Vagina (tissue), 2 donors: ENCODE results near the gene ZDHHC22. TPM values are rescaled to one million over a fixed set of nuclear protein-coding genes. Genes with fewer than 3 reads are reported as not detected.

Experiments
- DNase-seq, 2 donors: peaks; one replicate each; pipeline ENCODE4 v3.0.0-alpha.2; 2017; ENCODE audit errors: extremely low spot score in 2 of 2
- H3K27ac ChIP-seq: fragments of 200-600 bp; sonication (generic); one replicate; pipeline ENCODE4 v1.5.1; 2019
- H3K27me3 ChIP-seq: fragments of 200-600 bp; sonication (generic); one replicate; pipeline ENCODE4 v1.5.1; 2019
- H3K36me3 ChIP-seq, 2 donors: fragments of 200-600 bp; sonication (generic); one replicate each; pipeline ENCODE4 v1.5.1; 2017 to 2019
- H3K4me1 ChIP-seq: fragments of 200-600 bp; sonication (generic); one replicate; pipeline ENCODE4 v1.5.1; 2019
- H3K4me3 ChIP-seq, 2 donors: fragments of 200-600 bp; sonication (generic); 1 replicate in 1 of 2; 2 replicates in 1 of 2; pipeline ENCODE4 v1.5.1; 2016 to 2019
- H3K9me3 ChIP-seq: fragments of 200-600 bp; sonication (generic); one replicate; pipeline ENCODE4 v1.5.1; 2019
- CTCF ChIP-seq, 3 experiments: fragments of 450-650 bp in 2 of 3; fragments of 200-600 bp in 1 of 3; sonication (generic) in 1 of 3; IDR thresholded peaks; one replicate each; pipeline ENCODE4 v1.5.1; 2017 to 2019; ENCODE audit warnings: antibody characterized with exemption in 3 of 3, mild to moderate bottlenecking in 2 of 3, moderate library complexity in 2 of 3
- POLR2A ChIP-seq, 2 donors: fragments of 450-650 bp; IDR thresholded peaks; one replicate each; pipeline ENCODE4 v1.6.1; 2017; ENCODE audit warnings: antibody characterized with exemption in 2 of 2, mild to moderate bottlenecking in 2 of 2, moderate library complexity in 2 of 2
- POLR2AphosphoS5 ChIP-seq, 2 donors: sonication (generic); formaldehyde crosslinking; IDR thresholded peaks; one replicate each; pipeline ENCODE4 v1.9.0; 2017; ENCODE audit warnings: antibody characterized with exemption in 2 of 2, mild to moderate bottlenecking in 2 of 2, low read depth in 1 of 2; ENCODE audit not compliant: insufficient read depth in 1 of 2
- intact Hi-C: fragments of 100-400 bp; cut with DNase I; formaldehyde crosslinking; loops from one replicate; pipeline ENCODE4 v1.15.1; 2023
- total RNA-seq: library from RNA; depleted of rRNA; stranded (reverse); fragments of >200 nt; gene quantifications from one replicate; pipeline ENCODE4 v1.2.3, GENCODE V29; 2016

The ZDHHC22 gene
- total RNA-seq, 1 donor from 2014 or later, result not detected

- no peak for TF ChIP-seq CTCF (IDR thresholded peaks at IDR 0.05)
- no peak for TF ChIP-seq POLR2AphosphoS5 (IDR thresholded peaks at IDR 0.05; ENCODE audit: insufficient read depth in 1 of 2, low read depth in 1 of 2)
- H3K27me3 ChIP-seq, result no peaks in the 10 kb centered on the region
- peaks cover 7% of the 10 kb centered on the region for H3K4me1 ChIP-seq
- intact Hi-C loops, result no loop called here
- no peak for DNase-seq
- H3K9me3 ChIP-seq, result no peaks in the 10 kb centered on the region
- H3K27ac ChIP-seq, result no peak overlapping the region
- no peaks in the 10 kb centered on the region for H3K36me3 ChIP-seq
- no peak overlapping the region for H3K4me3 ChIP-seq
Observed at GRCh38 chr14:77083082-77083481, 58.5 kb downstream of the ZDHHC22 start.

- Histone ChIP-seq H3K27me3 (no peaks in the 10 kb centered on the region), H3K4me3 (no peak overlapping the region), H3K9me3 (no peaks in the 10 kb centered on the region), H3K4me1 (peaks cover 2% of the 10 kb centered on the region), H3K27ac (no peak overlapping the region), H3K36me3 (no peaks in the 10 kb centered on the region)
- TF ChIP-seq CTCF (IDR thresholded peaks at IDR 0.05), result no peak
- no peak for TF ChIP-seq POLR2AphosphoS5 (IDR thresholded peaks at IDR 0.05; ENCODE audit: insufficient read depth in 1 of 2, low read depth in 1 of 2)
- no peak for TF ChIP-seq POLR2A (IDR thresholded peaks at IDR 0.05)
- intact Hi-C loops, result no loop called here
- DNase-seq, result no peak
Observed at GRCh38 chr14:77082356-77082755, 59.2 kb downstream of the ZDHHC22 start.

Other genes starting within 250 kb of the ZDHHC22 start
- gene IRF2BPL, start 113.1 kb downstream of the ZDHHC22 start, total RNA-seq, result 51.1 TPM
- 43.2 TPM for gene CIPC, start 43.5 kb downstream of the ZDHHC22 start, total RNA-seq
- 27.0 TPM for gene TMEM63C, start 40.0 kb upstream of the ZDHHC22 start, total RNA-seq
- 1.7 TPM for gene NGB, start 129.4 kb upstream of the ZDHHC22 start, total RNA-seq
- gene POMT2, start 179.1 kb upstream of the ZDHHC22 start, total RNA-seq, result 33.1 TPM
- gene GSTZ1, start 179.2 kb upstream of the ZDHHC22 start, total RNA-seq, result 26.3 TPM
- gene TMED8, start 235.3 kb upstream of the ZDHHC22 start, total RNA-seq, result 8.6 TPM
- not detected for gene SAMD15, start 235.6 kb upstream of the ZDHHC22 start, total RNA-seq